Fibroblast of lung (primary cell): ENCODE data around the gene TLR8.

Experiments
- CTCF ChIP-seq, 2 donors: IDR thresholded peaks in 1 of 2; conservative IDR thresholded peaks in 1 of 2; 1 replicate in 1 of 2; 2 replicates in 1 of 2; pipeline ENCODE4 v1.5.1; 2011 to 2012; ENCODE audit warnings: low read length in 2 of 2, control low read depth in 1 of 2, inconsistent platforms in 1 of 2, low read depth in 1 of 2, mild to moderate bottlenecking in 1 of 2
- EZH2 ChIP-seq: IDR thresholded peaks from 2 replicates; pipeline ENCODE4 v1.5.1; 2012; ENCODE audit warnings: low read length, control low read depth, mild to moderate bottlenecking; ENCODE audit errors: missing control alignments

DNA sequence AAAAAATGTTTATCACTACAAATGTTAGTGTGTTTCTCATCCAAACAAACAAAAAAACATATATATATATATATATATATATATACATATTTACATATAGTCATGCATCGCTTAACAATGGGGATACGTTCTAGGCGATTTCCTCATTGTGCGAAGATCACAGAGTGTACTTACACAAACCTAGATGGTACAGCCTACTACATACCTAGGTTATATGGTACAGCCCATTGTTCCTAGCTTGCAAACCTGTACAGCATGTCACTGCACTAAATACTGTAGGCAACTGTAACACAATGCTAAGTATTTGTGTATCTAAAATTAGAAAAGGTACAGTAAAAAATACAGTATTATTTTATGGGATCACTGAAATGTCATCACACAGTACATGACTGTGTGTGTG lies 52.0 kb downstream of the TLR8 start:
- TF ChIP-seq CTCF (conservative IDR thresholded peaks at IDR 0.05 in 1 of 2, IDR thresholded peaks at IDR 0.05 in 1 of 2; ENCODE audit: low read depth in 1 of 2, low read length in 2 of 2), result no peak
- no peak for TF ChIP-seq EZH2
